HFFc6 (cell line): ENCODE measurements around the gene SOX10. TPM values are rescaled to one million over a fixed set of nuclear protein-coding genes. Genes with fewer than 3 reads are reported as not detected.
"Not testable (repeated sequence)": the region's sequence is repeated elsewhere in the genome, so short reads cannot be mapped to it uniquely, and the experiment has no call there.

Experiments used
- DNase-seq: peaks from one replicate; pipeline ENCODE4 v3.0.0-alpha.2; 2018
- H3K27ac Mint-ChIP-seq: 2 replicates; pipeline ENCODE4 v1.8.0; 2020; ENCODE audit warnings: mild to moderate bottlenecking, mixed read lengths
- H3K27me3 Mint-ChIP-seq: 2 replicates; pipeline ENCODE4 v1.8.0; 2021; ENCODE audit warnings: mild to moderate bottlenecking, moderate library complexity, mixed read lengths; ENCODE audit not compliant: insufficient read depth
- H3K36me3 Mint-ChIP-seq: 2 replicates; pipeline ENCODE4 v1.8.0; 2021; ENCODE audit warnings: low read depth, mixed read lengths
- H3K4me1 Mint-ChIP-seq: 2 replicates; pipeline ENCODE4 v1.8.0; 2020; ENCODE audit warnings: low read depth, mixed read lengths
- H3K4me3 Mint-ChIP-seq: 2 replicates; pipeline ENCODE4 v1.8.0; 2020; ENCODE audit warnings: mild to moderate bottlenecking, moderate library complexity, mixed read lengths
- H3K9me3 Mint-ChIP-seq: 2 replicates; pipeline ENCODE4 v1.8.0; 2020; ENCODE audit warnings: mild to moderate bottlenecking, mixed read lengths
- CTCF ChIP-seq: fragments of 200-600 bp; sonication (generic); IDR thresholded peaks from 2 replicates; pipeline ENCODE4 v1.5.0; 2021; ENCODE audit warnings: antibody characterized with exemption, mild to moderate bottlenecking
- total RNA-seq, 6 experiments: library from RNA; stranded (reverse); fragmentation: NEBNext Ultra II Directional; extraction: Animal tissue kit (Norgen Biotek cat#: 25700); gene quantifications; 2 replicates in 1 of 6; 3 replicates in 5 of 6; pipeline ENCODE4 v1.2.3, GENCODE V29; 2021

Gene SOX10
- total RNA-seq, 6 experiments from 2014 or later: not detected

- Mint-ChIP-seq H3K4me3 (no peak overlapping the region), H3K36me3 (peaks cover 8% of the 10 kb centered on the region), H3K27ac (peak overlapping the region; percentile 42; the same call in 1 of the 2 replicates), H3K4me1 (peaks cover 28% of the 10 kb centered on the region), H3K27me3 (peaks cover 2% of the 10 kb centered on the region; the same call in 1 of the 2 replicates), H3K9me3 (no peaks in the 10 kb centered on the region)
- no peak for DNase-seq
- TF ChIP-seq CTCF: 0 out of 2 replicates have a peak, but pooled peaks have one; percentile 22
Measured at GRCh38 chr22:37951305-37951704, 33.0 kb downstream of the SOX10 start.

GRCh38 chr22:37947142-37947795, 37.1 kb downstream of the SOX10 start:
- H3K9me3 Mint-ChIP-seq, H3K4me1 Mint-ChIP-seq, H3K36me3 Mint-ChIP-seq, H3K27ac Mint-ChIP-seq, H3K4me3 Mint-ChIP-seq, DNase-seq, H3K27me3 Mint-ChIP-seq: not testable (repeated sequence)

- DNase-seq, H3K4me3 Mint-ChIP-seq, H3K4me1 Mint-ChIP-seq, H3K36me3 Mint-ChIP-seq, H3K9me3 Mint-ChIP-seq, H3K27me3 Mint-ChIP-seq, H3K27ac Mint-ChIP-seq: not testable (repeated sequence)
Measured at GRCh38 chr22:37944423-37944822, 39.9 kb downstream of the SOX10 start.

GRCh38 chr22:37943825-37944198, 40.5 kb downstream of the SOX10 start:
- H3K27me3 Mint-ChIP-seq: no peaks in the 10 kb centered on the region
- no peaks in the 10 kb centered on the region for H3K36me3 Mint-ChIP-seq
- no peaks in the 10 kb centered on the region for H3K4me1 Mint-ChIP-seq
- no peak for TF ChIP-seq CTCF
- no peak overlapping the region for H3K4me3 Mint-ChIP-seq
- H3K27ac Mint-ChIP-seq: no peak overlapping the region
- no peak for DNase-seq
- no peaks in the 10 kb centered on the region for H3K9me3 Mint-ChIP-seq

- Mint-ChIP-seq H3K4me1 (no peaks in the 10 kb centered on the region), H3K27ac (no peak overlapping the region), H3K27me3 (no peaks in the 10 kb centered on the region), H3K36me3 (no peaks in the 10 kb centered on the region), H3K4me3 (no peak overlapping the region), H3K9me3 (no peaks in the 10 kb centered on the region)
- no peak for DNase-seq
- no peak for TF ChIP-seq CTCF
Measured at GRCh38 chr22:37943136-37943824, 41.1 kb downstream of the SOX10 start.

GRCh38 chr22:37942133-37942532, 42.2 kb downstream of the SOX10 start:
- no peaks in the 10 kb centered on the region for H3K9me3 Mint-ChIP-seq
- no peaks in the 10 kb centered on the region for H3K27me3 Mint-ChIP-seq
- no peak overlapping the region for H3K4me3 Mint-ChIP-seq
- no peak for DNase-seq
- peaks cover 6% of the 10 kb centered on the region; the same call in 1 of the 2 replicates for H3K36me3 Mint-ChIP-seq
- no peaks in the 10 kb centered on the region for H3K4me1 Mint-ChIP-seq
- TF ChIP-seq CTCF: no peak
- H3K27ac Mint-ChIP-seq: no peak overlapping the region
